T-cell (primary cell): Measurements from ENCODE around the gene PAPPA. TPM values are rescaled to one million over a fixed set of nuclear protein-coding genes. Genes with fewer than 3 reads are reported as not detected.

Source experiments
- ATAC-seq, 4 experiments: fragments of 200-7000 bp in 3 of 4; fragments of 150-1000 bp in 1 of 4; cut with Tn5 transposase; replicated peaks in 1 of 4; 1 replicate in 3 of 4; 2 replicates in 1 of 4; pipeline ENCODE4 v1.10.0; 2021; ENCODE audit warnings: moderate library complexity in 3 of 4, mild to moderate bottlenecking in 2 of 4, moderate number of reproducible peaks in 1 of 4
- CTCF ChIA-PET, 2 donors: fragments of 300-600 bp; sonication (Branson Sonifier 250); formaldehyde crosslinking; loops; one replicate each; lab custom pipeline; 2022; ENCODE audit warnings: antibody characterized with exemption in 2 of 2; lab: Charles Lee
- POLR2A ChIA-PET, 2 donors: fragments of 300-600 bp; sonication (Branson Sonifier 250); formaldehyde crosslinking; loops; one replicate each; lab custom pipeline; 2022; ENCODE audit warnings: antibody characterized with exemption in 2 of 2; lab: Charles Lee
- DNase-seq, 35 experiments: peaks; one replicate each; pipeline versions ENCODE4 v3.0.0 to v3.0.0-alpha.2; 2013 to 2023
- H3K27ac ChIP-seq: one replicate; pipeline ENCODE4 v1.5.1; 2013; ENCODE audit warnings: low read length
- H3K27me3 ChIP-seq, 2 experiments: replicated peaks in 1 of 2; 1 replicate in 1 of 2; 2 replicates in 1 of 2; pipeline versions ENCODE4 v1.6.1 to v1.7.0; 2013; ENCODE audit warnings: low read length in 1 of 2, mixed read lengths in 1 of 2; ENCODE audit not compliant: control insufficient read depth in 2 of 2, insufficient read depth in 2 of 2; ENCODE audit errors: extremely low read depth in 1 of 2
- H3K36me3 ChIP-seq, 2 donors: 1 replicate in 1 of 2; 2 replicates in 1 of 2; pipeline versions ENCODE4 v1.6.1 to v1.7.0; 2013; ENCODE audit warnings: low read length in 1 of 2; ENCODE audit not compliant: control insufficient read depth in 2 of 2, insufficient read depth in 1 of 2; ENCODE audit errors: extremely low read depth in 1 of 2
- H3K4me1 ChIP-seq, 2 experiments: 1 replicate in 1 of 2; 2 replicates in 1 of 2; pipeline versions ENCODE4 v1.6.1 to v1.7.0; 2013; ENCODE audit warnings: low read length in 2 of 2, mixed read lengths in 1 of 2; ENCODE audit not compliant: insufficient read depth in 2 of 2, control insufficient read depth in 1 of 2; ENCODE audit errors: extremely low read depth in 1 of 2
- H3K4me3 ChIP-seq, 2 donors: 1 replicate in 1 of 2; 2 replicates in 1 of 2; pipeline versions ENCODE4 v1.5.1 to v1.7.0; 2013; ENCODE audit warnings: mild to moderate bottlenecking in 2 of 2, low read length in 1 of 2, moderate library complexity in 1 of 2; ENCODE audit not compliant: control insufficient read depth in 1 of 2; ENCODE audit errors: extremely low read depth in 1 of 2
- H3K9me3 ChIP-seq: 2 replicates; pipeline ENCODE4 v1.7.0; 2013
- H3K27ac Mint-ChIP-seq, 2 donors: one replicate each; pipeline ENCODE4 v1.8.0; 2020 to 2021; ENCODE audit warnings: mild to moderate bottlenecking in 2 of 2, mixed read lengths in 2 of 2
- H3K27me3 Mint-ChIP-seq, 2 donors: one replicate each; pipeline ENCODE4 v1.8.0; 2021 to 2022; ENCODE audit warnings: mixed read lengths in 2 of 2
- H3K36me3 Mint-ChIP-seq: one replicate; pipeline ENCODE4 v1.8.0; 2021; ENCODE audit warnings: mixed read lengths
- H3K4me1 Mint-ChIP-seq, 3 donors: one replicate each; pipeline ENCODE4 v1.8.0; 2020 to 2022; ENCODE audit warnings: mixed read lengths in 3 of 3, mild to moderate bottlenecking in 1 of 3
- H3K4me3 Mint-ChIP-seq, 3 donors: one replicate each; pipeline ENCODE4 v1.8.0; 2020 to 2022; ENCODE audit warnings: mild to moderate bottlenecking in 3 of 3, mixed read lengths in 3 of 3, moderate library complexity in 3 of 3
- H3K9me3 Mint-ChIP-seq, 3 donors: one replicate each; pipeline ENCODE4 v1.8.0; 2020 to 2022; ENCODE audit warnings: mixed read lengths in 3 of 3
- WGBS: methylation state at CpG from one replicate; pipeline ENCODE4 v1.1.5; 2013; ENCODE audit warnings: missing lambda C conversion rate; ENCODE audit not compliant: insufficient coverage; 5-methylcytosine and 5-hydroxymethylcytosine counted together
- total RNA-seq, 35 experiments: library from RNA in 6 of 35; stranded (reverse) in 6 of 35; fragments of 120-200 nt in 1 of 35; gene quantifications; one replicate each; pipeline versions ENCODE4 v1.2.1 to v1.2.4 and lab custom pipeline; 2013 to 2026

Gene PAPPA
- total RNA-seq, 5 donors from 2014 or later (not counting 1 experiment from before 2014, with no cell fraction given) = 0.03 to 0.09 (median 0.07) TPM; not detected in 2

GRCh38 chr9:116175614-116176013 is 22.0 kb downstream of the PAPPA start:
- Mint-ChIP-seq H3K27ac (no peak overlapping the region), H3K36me3 (no peaks in the 10 kb centered on the region), H3K9me3 (peaks cover 0 to 3% (median 0%) of the 10 kb centered on the region in 3 donors), H3K27me3 (peaks cover 1 to 11% of the 10 kb centered on the region in 2 donors), H3K4me3 (no peak overlapping the region), H3K4me1 (no peaks in the 10 kb centered on the region)
- H3K9me3 ChIP-seq = no peaks in the 10 kb centered on the region
- no peak overlapping the region for H3K27ac ChIP-seq
- DNase-seq (no peak), ATAC-seq (no peak)
- no peaks in the 10 kb centered on the region for H3K27me3 ChIP-seq
- H3K4me3 ChIP-seq = no peak overlapping the region
- H3K4me1 ChIP-seq = no peaks in the 10 kb centered on the region
- CTCF ChIA-PET = no interaction called here
- POLR2A ChIA-PET = no interaction called here
- WGBS = no CpG with 5 or more reads among the region's 1 CpG
- H3K36me3 ChIP-seq = no peaks in the 10 kb centered on the region

- ChIA-PET CTCF (no interaction called here), POLR2A (no interaction called here)
- Mint-ChIP-seq H3K36me3 (no peaks in the 10 kb centered on the region), H3K27me3 (peaks cover 1 to 3% of the 10 kb centered on the region in 2 donors), H3K4me1 (no peaks in the 10 kb centered on the region), H3K27ac (no peak overlapping the region), H3K4me3 (no peak overlapping the region), H3K9me3 (peaks cover 0 to 3% (median 0%) of the 10 kb centered on the region in 3 donors)
- H3K27me3 ChIP-seq = no peaks in the 10 kb centered on the region
- no peaks in the 10 kb centered on the region for H3K4me1 ChIP-seq
- no peaks in the 10 kb centered on the region for H3K9me3 ChIP-seq
- ATAC-seq (no peak), DNase-seq (no peak)
- no peak overlapping the region for H3K27ac ChIP-seq
- H3K36me3 ChIP-seq = no peaks in the 10 kb centered on the region
- no peak overlapping the region for H3K4me3 ChIP-seq
- no CpG with 5 or more reads among the region's 3 CpGs for WGBS
Measured at GRCh38 chr9:116178481-116179211, 25.1 kb downstream of the PAPPA start.

DNA sequence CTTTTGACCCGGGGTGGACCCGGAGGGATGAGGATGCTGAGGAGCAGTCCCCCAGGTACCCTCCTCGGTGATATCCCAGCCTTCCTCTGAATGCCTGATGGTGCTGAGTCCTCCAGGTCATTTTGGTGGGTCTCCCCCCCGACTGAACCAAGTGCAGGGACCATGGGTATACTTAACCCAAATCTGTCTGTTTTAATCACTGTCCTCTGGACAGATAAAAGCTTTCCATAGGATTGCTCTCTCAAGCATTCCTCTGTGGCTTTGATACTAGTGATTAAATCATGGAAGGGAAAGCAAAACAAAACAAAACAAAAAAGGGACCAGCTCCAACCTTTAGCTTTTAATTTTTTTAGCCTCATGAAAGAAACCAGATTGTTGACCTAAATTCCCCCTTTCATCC is 26.0 kb downstream of the PAPPA start:
- Histone ChIP-seq H3K4me3 (no peak overlapping the region), H3K36me3 (no peaks in the 10 kb centered on the region), H3K9me3 (no peaks in the 10 kb centered on the region), H3K27me3 (no peaks in the 10 kb centered on the region), H3K4me1 (no peaks in the 10 kb centered on the region), H3K27ac (no peak overlapping the region)
- no peak for DNase-seq
- Mint-ChIP-seq H3K27me3 (peaks cover 1 to 3% of the 10 kb centered on the region in 2 donors), H3K36me3 (no peaks in the 10 kb centered on the region), H3K27ac (no peak overlapping the region), H3K4me1 (no peaks in the 10 kb centered on the region), H3K4me3 (no peak overlapping the region), H3K9me3 (peaks cover 0 to 3% (median 0%) of the 10 kb centered on the region in 3 donors)
- ChIA-PET POLR2A (no interaction called here), CTCF (no interaction called here)
- no CpG with 5 or more reads among the region's 4 CpGs for WGBS
- ATAC-seq = no peak

GRCh38 chr9:116181853-116182610 is 28.4 kb downstream of the PAPPA start:
- no CpG with 5 or more reads among the region's 3 CpGs for WGBS
- Mint-ChIP-seq H3K4me1 (no peaks in the 10 kb centered on the region), H3K27ac (no peak overlapping the region), H3K9me3 (peaks cover 0 to 1% (median 0%) of the 10 kb centered on the region in 3 donors), H3K4me3 (no peak overlapping the region), H3K36me3 (no peaks in the 10 kb centered on the region), H3K27me3 (peaks cover 1 to 3% of the 10 kb centered on the region in 2 donors)
- H3K27me3 ChIP-seq = no peaks in the 10 kb centered on the region
- no peak overlapping the region for H3K27ac ChIP-seq
- ATAC-seq = no peak
- H3K36me3 ChIP-seq = no peaks in the 10 kb centered on the region
- ChIA-PET CTCF (no interaction called here), POLR2A (no interaction called here)
- no peaks in the 10 kb centered on the region for H3K4me1 ChIP-seq
- no peak for DNase-seq
- H3K9me3 ChIP-seq = no peaks in the 10 kb centered on the region
- no peak overlapping the region for H3K4me3 ChIP-seq

GRCh38 chr9:116182876-116183275 is 29.3 kb downstream of the PAPPA start:
- DNase-seq = no peak
- no peak overlapping the region for H3K27ac ChIP-seq
- no peak for ATAC-seq
- ChIA-PET POLR2A (no interaction called here), CTCF (no interaction called here)
- H3K4me1 ChIP-seq = no peaks in the 10 kb centered on the region
- Mint-ChIP-seq H3K4me1 (no peaks in the 10 kb centered on the region), H3K36me3 (no peaks in the 10 kb centered on the region), H3K9me3 (no peaks in the 10 kb centered on the region), H3K27ac (no peak overlapping the region), H3K4me3 (no peak overlapping the region), H3K27me3 (peaks cover 1 to 3% of the 10 kb centered on the region in 2 donors)
- H3K36me3 ChIP-seq = no peaks in the 10 kb centered on the region
- H3K27me3 ChIP-seq = no peaks in the 10 kb centered on the region
- H3K9me3 ChIP-seq = no peaks in the 10 kb centered on the region
- no peak overlapping the region for H3K4me3 ChIP-seq
- WGBS = no CpG with 5 or more reads among the region's 5 CpGs

GRCh38 chr9:116187570-116188170 is 34.1 kb downstream of the PAPPA start:
- H3K27ac Mint-ChIP-seq = no peak overlapping the region
- no peak for DNase-seq
- H3K27me3 ChIP-seq = no peaks in the 10 kb centered on the region
- H3K36me3 ChIP-seq = no peaks in the 10 kb centered on the region
- ChIA-PET POLR2A (no interaction called here), CTCF (no interaction called here)
- H3K36me3 Mint-ChIP-seq = no peaks in the 10 kb centered on the region
- no peaks in the 10 kb centered on the region for H3K4me1 ChIP-seq
- peaks cover 0 to 4% (median 0%) of the 10 kb centered on the region in 3 donors for H3K9me3 Mint-ChIP-seq
- 87% methylated on average over 26 of the region's 27 CpGs for WGBS
- no peaks in the 10 kb centered on the region for H3K27me3 Mint-ChIP-seq
- no peak for ATAC-seq
- H3K4me3 ChIP-seq = no peak overlapping the region
- no peak overlapping the region for H3K4me3 Mint-ChIP-seq
- no peak overlapping the region for H3K27ac ChIP-seq
- no peaks in the 10 kb centered on the region for H3K9me3 ChIP-seq
- H3K4me1 Mint-ChIP-seq = no peaks in the 10 kb centered on the region
